Activated CD4-positive, alpha-beta T cell treated with anti-CD3 and anti-CD28 coated beads, Interleukin-2, amount 50 U/mL, for 4 hours (primary cell): ENCODE data around the gene ZNF778.

Experiments
- DNase-seq, 2 experiments: peaks; one replicate each; pipeline ENCODE4 v3.0.0-alpha.2; 2020

The ZNF778 gene

DNA sequence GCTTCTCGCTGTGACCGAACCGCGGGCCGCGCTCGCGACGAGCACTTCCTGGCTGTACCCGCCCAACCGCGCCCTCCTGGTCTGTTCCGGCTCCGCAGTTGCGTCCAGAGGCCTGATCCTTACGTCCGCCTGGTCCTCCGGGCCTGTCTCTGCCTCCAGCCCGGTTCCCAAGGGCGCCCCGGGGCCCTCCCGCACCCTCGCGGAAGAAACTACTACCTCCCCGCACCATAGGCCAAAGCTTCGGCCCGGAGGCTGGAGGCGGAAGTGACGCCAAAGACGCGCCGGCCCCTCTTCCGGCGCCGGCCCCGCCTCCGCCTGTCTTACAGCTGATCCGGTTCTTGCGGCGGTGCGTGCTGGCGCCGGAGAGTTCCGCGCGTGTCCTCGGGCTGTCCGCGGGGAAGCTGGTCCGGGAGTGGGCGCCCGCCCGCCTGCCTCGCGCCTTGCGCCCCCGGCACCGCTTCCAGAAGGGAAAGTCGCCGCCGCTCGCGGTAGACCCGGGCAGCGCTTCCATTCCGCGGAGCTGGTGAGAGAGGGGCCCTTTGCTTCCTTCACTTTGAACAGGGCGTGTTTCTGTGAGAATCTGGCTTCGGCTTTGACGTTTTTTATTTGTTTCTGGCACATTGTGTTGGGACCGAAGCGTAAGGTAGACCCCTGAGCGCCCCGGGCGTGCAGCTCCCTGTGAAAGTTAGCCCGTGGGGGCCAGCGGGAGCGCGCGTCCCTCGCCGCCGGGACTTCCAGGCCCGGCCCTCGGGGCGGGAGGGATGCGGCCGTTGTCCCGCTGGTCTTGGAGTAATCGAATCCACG, at the start of gene ZNF778:
Gene ZNF778 (plus strand): TSS at position 316 of the 804 bp plus-strand sequence. CDS start 3,425 bp downstream, outside the sequence.
- peak; percentile 65 to 73 for DNase-seq

DNA sequence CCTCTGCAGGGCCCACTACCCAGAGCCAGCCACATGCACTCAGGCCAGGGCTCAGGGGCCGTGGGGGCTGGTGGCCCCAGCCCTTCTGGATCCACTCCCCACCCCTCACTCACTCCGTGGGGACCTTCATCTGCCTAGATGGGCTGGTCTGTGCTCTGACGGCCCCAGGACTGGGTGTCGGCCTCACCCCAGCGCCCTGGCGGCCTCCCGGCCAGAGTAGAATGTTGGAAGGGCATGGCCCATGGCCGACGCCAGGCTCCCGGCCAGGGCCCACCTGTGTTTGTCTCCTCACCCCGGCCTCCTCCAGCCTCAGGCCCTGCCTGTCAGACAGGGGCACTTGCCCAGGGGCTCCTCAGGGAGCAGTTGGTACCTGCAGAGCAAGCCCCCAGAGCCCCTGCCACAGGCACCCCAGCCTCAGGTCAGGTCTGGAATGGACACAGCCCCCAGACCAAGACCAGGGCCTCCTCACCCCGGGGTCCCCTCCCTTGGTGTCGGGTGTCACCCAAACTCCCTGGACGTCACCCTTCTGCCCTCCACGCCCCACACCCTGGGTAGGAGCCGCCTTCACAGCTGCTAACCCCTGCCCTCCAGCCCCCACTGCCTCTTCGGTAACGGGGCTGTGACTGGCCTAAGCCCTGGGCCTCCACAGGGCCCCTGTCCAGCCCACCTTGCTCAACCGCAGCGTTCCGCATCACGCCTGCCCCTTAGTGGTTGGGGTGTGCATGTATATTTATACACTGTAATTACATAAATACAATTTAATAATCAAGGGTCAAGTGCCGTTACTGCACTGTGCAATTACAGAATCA, 48.9 kb upstream of the ZNF778 start:
- no peak for DNase-seq

DNA sequence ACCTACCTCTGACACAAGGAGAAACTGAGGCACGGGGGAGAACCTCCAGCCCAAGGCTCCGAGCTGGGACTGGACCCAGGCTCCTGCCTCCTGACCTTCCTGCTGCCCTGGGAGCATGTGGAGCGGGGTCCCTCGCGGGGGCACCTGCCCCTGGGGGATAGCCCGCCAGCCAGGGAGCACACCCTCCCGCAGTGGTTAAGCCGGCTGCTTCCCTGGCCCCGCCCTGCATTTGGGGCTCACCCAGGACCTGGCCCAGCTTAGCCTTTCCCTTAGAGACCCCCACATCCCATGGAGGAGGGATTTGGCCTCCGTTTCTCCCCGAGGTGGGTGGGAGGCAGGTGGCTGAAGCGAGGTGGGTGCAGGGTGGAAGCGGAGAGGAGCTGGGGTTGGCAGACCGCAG, 47.7 kb upstream of the ZNF778 start:
- DNase-seq, result no peak

DNA sequence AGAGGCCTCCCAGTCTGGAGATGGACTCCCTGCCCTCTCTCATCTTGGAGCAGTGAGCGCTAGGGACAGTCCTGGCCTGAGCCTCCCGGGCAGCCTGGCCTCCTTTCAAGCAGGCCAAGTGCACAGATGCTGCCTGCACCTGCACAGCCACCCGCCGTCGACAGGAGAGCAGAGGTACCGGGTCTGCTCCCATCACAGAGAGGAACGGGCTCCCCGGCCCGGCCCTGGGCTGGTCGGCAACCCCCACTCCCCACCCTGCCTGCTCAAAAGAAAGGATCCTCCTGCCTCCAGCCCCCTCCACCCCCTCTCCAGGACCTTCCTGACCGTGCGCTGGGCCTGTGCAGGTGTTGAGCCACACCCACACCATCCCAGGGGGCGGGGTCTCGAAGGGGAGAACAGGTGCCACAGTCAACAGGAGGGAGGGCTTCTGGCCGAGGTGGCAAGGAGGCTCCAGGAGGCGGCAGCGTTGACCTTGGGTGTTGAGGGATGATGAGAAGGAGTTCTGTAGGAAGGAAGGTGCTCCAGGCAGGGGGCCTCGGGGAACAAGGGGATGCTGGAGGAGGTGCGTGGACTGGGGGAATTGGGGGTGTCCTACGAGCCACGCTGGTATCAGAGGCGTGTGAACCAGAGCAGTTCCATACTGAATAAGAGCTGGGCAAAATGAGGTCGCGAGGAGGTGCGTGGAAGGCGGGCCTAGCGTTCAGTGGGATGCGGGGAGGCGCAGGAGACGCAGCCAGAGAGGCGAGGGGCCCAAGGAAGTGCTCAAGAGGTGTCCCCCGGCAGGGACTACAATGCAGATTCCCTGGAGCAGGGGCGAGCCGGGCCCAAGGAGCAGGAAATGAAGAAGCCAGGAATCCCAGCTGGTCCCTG, 46.9 kb upstream of the ZNF778 start:
- no peak for DNase-seq

DNA sequence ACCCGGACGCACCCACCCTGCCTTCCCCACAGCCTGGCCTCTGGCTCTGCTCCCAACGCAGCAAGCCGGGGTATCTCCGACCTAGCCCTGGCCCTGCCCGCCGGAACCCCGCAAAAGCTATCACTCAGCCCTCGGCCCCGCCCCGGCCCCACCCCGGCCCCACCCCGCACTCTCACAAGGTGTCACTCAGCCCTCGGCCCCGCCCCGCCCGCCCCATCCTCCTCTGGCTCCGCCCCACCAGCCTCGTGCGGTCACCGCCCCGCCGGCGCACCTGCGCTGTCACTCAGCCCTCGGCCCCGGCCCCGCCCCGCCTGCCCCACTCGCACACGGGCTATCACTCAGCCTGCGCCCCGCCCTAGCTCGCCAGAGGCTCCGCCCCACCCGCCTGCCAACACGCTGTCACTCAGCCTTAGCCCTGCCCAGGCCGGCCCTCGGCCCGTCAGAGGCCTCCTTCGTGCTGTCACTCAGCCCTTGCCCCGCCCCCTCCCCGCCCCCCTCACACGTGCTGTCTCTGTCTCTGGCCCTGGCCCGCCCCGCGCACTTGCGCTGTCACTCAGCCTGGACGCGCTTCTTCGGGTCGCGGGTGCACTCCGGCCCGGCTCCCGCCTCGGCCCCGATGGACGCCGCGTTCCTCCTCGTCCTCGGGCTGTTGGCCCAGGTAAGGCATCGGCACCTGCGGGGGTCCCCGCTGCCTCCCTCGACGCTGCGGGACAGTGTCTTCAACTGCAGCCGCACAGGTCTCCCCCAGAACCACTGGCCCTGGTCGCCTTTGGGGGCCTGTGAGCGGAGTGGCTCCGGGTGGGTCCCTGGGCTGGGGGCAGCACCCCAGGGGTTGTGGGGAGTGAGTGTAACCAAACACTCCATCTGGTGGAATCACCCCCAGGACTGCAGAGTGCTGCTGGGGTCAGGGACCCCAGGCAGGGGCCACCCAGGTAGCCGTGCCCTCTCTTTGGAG, 46.0 kb upstream of the ZNF778 start, which contains the start of gene CDH15:
Gene CDH15 (plus strand): TSS at position 533 of the 955 bp plus-strand sequence. CDS start 84 bp downstream, at position 617.
- DNase-seq, result peak; percentile 95 to 96

DNA sequence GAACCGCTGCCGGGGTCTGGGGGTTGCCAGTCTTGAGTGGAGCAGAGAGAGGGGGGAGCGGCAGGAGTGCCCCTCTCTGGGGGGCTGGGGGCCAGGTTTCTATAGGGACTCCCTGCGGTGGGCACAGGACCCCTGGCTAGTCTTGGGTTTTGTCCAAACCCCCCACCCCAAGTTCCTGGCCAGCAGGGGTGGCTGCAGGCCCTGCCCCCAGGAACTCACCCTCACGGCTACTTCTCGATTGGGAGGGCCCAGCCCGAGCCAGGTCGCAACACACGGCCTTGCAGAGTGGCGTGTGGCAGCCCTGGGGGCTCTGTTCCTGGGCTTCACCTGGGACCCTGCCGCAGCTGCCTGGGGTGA, 45.4 kb upstream of the ZNF778 start:
- no peak for DNase-seq

DNA sequence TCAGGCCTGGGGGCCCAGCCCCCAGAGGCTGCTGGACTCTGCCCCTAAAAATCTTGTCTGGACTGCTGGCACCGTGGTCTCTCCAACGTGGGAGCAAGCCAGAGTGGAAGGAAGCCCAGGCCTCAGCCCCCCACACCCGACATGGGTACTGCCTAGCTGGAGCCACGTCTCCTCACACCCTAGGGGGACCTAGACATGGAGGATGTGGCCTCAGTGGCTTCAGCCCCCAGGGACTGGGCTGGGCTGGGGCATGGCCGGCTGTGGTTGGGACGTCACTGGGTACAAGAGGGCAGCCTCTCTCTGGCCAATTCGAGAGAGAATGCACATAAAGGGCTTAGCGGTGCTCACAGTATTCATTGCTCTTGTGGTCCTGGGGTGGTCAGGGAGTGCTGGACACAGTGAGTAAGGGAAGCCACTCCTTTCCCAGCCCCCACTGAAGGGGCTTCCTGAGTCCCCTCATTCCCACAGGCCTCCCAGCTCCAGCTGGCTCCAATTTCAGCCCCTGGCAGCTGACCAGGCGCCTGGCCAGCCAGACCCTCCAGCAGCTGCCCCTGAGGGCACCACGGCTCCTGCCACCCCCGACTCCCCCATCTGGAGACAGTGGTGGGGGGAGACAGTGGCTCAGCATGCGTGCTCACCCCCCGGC, 44.9 kb upstream of the ZNF778 start:
- DNase-seq, result no peak

DNA sequence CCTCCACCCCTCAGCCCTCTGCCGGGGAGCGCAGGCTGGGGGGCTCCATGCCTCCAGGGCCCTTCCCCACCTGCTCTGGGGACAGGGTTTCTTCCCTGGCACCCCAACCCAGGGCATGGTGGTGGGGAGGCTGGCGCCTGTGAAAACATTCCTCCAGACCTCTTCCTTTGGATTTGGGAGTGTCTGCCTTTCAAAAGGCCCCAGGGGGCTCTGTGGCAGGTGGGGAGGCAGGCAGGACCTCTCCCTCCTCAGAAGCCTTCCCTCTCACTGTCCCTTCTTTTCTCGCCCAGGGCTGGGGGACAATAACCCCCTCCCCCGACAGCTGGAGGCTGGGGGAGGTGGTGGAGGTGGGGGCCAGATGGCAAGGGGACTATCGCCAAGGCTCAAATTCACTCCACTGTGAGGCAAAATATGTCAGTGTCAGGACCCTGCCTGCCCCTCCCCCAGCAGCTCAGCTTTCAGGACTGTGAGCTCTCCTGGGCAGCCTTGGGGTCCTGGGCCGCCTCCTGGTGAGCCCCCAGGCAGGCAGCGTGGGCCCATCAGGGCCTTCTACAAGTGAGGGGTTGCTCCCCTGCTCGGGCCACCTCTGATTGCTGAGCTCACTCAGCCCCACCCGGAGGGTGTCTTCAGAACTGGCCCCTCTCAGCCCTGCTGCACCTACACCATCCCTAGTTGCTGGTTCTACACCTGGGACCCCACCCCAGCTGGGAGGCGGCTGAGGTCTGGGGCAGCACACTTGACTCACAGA, 44.2 kb upstream of the ZNF778 start:
- no peak for DNase-seq

DNA sequence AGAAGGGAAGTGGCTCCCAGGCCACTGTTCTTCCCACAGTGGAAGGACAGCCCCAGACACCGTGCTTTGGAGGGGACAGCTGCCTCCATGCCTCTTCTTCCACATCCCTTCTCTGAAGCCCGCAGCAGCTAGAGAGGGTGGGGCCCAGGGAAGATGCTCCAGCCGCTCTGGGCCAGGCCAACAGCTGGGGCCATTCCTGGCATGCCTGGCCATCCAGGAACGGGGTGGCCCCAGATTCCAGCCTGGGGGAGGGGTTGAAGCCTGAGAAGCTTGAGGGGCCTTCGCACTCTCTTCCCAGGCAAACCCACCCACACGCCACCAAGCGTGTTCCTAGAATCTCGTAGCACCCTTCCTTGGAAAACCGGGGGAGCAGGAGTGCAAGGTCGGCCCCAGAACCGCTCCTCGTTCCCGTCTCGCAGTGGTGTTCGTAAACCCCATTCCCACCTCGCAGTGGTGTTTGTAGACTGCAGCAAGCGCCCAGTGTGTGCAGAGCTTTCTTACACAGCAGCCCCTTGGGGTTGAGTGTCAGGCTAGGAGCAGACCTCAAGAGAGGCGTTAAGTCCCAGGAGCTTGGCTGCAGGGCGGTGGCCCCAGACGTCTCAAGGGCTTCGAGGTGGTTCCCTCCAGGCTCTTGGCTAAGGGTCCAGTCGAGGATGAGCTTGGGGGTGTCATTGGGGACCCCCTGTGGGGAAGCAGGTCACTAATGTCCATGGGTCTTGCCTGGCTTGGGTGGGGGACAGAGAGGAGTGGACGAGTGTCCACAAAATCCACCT, 43.3 kb upstream of the ZNF778 start:
- DNase-seq, result no peak

DNA sequence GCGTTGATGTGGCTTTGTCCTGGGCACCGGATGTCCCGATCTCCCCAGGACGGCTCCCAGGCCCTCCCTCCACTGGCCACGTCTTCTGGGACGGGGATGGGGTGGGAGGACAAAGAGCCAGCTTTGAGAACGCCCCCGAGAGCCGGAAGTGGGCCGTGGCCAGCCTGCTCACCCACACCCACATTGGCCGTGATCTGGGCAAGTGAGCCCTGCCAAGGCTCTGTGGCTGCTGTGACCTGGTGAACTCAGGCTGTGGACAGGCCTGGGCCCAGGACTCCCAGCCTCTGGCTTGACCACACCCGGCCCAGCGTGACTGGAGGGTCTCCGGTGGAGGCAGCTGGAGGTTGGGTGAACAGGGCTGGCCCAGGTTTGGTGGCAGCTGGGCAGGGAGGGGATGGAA, 42.6 kb upstream of the ZNF778 start:
- no peak for DNase-seq

DNA sequence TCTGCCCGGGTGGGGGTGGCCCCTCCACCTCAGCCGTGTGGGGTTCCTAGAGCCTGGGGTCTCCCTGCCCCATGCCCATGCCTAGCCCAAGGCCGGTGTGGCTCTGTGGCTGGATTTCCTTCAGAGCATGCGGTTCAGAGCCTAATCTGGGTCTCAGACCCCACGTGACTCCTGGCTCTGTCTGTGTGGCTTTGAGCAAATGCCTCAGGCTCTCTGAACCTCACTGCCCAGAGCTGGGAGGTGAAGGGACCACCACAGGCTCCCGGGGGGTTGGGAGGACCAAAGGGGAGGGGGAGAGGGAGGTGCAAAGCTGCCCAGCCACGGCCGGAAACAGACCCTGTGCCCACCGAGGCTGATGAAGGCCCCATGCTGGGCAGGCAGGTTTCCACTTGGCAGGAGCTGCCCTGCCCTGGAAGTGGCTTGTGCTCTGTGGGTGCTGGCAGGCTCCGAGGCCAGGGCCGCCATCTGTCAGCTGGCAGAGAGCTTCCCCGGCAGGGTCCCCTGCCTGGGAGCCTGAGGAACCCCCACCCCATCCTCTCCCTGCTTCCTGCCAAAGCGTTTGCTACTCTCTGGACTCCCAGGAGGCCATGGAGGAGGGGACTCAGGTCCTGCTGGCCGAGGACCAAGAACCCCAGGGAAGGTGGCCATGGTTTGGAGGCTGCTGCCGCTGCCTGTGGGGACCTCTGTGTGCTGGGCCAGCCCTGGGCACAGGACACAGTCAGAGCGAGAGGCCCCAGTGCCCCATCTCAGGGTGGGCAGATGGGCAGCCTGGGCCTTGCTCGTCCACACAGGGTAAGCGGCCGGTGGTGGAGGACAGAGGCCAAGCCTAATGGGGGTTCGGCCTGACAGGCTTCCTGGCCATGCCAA, 42.0 kb upstream of the ZNF778 start:
- no peak for DNase-seq

DNA sequence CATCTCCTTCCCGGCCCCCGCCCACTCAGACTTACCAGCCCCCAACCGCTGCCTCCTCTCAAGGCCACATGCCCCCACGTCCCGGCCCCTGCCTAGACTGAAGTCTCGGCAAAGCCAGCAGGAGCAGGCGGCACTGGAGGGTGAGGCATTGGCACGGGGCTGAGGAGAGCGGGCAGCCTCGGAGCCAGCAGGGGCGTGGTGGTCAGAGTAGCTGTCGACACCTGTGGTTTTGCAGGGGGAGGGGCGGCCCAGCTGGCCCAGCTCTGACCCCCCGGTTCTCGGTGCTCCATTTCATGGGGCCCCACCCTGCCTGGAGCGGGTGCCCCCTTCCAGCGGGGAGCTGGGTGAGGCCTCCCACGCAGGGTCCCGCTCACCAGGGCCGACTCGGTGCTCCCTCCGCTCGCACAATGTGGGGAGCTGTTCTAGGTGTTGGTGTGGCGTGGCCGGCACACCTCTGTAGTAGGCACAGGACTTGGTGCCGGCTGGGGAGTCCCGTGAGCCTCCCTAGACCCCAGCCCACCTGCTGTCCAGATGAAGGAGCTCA, 41.3 kb upstream of the ZNF778 start:
- no peak for DNase-seq

DNA sequence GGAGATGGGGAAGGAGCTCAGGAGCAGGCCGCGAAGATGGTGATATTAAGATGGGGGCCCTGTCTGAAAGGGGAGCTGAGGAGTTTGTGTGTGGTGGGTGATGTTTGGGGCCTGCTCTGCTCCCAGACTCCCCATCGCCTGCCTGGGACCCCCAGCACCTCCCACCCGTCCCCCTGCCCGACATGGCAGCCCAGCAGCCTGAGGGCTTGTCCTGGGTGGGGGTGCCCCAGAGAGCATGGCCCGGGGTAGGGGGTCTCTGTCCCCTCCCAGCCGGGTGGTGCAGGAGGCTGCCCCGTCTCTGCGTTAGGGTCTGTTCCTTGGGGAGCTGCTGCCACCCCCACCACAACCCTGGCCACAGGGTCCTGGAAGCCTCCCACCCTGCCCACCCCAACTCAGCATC, 40.8 kb upstream of the ZNF778 start:
- no peak for DNase-seq

DNA sequence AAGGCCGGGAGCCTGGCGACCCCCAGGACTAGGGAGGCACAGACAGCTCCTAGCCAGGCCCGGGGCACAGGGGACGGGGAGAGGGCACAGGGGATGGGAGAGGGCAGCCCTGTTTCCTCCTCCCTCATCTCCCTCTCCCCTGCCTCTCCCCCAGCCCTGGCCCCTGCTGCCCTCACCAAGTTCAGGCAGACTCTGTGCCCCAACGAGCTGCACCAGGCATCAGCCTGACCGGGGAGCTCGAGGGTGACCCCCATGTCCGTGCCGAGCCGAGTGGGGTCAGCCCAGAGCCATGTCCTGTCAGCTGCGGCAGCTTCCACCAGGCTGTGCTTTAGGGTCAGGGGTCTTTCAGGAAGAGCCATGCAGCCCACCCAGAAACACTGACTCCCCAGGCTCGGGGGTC, 40.0 kb upstream of the ZNF778 start:
- no peak for DNase-seq

DNA sequence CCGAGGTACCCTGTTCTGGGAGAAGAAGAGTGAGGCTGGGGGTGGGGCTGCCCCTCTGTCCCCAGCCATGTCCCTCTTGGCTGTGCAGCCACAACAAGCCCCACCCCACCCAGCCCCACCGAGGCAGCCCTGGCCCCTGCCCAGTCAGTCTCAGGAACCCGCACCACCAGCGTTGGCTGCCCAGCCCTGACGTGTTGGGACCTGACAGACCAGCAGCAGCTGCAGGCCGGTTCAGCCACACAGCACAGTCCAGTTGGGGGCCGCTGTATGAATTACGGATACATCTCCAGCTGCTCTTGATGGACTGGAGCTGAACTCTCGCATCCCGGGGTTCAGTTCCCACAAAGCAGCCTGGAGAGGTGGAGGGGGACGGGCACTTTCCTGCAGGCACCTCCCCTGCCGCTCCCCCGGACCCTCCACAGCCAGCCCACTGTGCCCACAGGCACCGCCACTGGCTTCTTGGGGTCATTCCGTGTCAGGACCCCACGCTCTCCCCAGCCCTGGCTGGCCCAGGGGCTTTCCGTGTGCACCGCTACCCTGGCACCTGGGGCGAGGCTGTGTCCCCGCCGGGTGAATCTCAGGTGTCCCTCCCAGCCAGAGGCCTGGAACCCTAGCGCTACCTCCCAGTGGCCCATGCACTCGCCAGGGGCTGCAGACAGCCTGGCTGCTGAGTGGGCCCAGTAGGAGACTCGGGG, 38.9 kb upstream of the ZNF778 start:
- no peak for DNase-seq

DNA sequence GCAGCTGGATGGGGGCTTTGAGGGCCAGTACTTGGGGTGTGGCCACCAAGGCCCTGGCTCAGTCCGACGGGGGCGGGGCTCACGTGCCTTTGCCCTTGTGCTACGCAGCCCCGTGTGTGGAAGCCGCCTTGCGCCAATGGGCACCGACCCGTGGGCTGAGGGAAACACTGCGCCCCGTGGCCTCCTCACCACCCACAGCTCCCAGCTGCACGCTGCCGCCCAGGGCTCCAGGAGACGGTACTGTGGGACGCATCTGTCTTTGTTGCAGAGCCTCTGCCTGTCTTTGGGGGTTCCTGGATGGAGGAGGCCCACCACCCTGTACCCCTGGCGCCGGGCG, 38.4 kb upstream of the ZNF778 start:
- no peak for DNase-seq

DNA sequence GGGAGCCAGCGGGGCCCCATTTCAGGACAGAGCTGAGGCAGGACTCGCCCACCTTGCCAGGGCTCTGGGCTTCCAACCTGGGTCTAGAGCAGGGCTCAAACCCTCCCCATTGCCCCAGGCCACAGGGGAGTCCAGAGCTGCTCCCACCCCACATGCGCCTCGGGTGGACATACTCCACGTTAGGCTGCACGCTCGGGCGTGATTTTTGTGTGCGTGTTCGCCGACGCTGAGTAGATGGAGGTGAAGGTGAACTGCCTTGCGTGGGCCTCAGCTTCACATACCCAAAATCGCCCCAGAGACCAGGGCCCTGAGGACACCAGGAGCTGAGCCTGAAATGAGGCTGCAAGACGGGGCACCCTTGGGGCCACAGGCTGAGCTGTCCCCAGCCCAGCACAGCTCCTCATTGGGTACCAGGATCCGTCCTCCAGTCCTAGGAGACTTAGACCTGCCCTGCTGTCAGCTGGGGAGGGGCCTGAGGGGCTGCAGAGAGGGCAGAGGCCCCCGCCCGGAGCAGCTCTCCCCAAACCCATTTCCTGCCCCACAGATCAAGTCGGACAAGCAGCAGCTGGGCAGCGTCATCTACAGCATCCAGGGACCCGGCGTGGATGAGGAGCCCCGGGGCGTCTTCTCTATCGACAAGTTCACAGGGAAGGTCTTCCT, 37.7 kb upstream of the ZNF778 start:
- DNase-seq, result no peak
